ENCODE measurements around the gene PMPCB.

Gene PMPCB

GRCh38 chr7:103325744-103326143, 28.5 kb downstream of the PMPCB start:
- DNase-seq (ENCODE audit: low read depth), result no peak

DNA sequence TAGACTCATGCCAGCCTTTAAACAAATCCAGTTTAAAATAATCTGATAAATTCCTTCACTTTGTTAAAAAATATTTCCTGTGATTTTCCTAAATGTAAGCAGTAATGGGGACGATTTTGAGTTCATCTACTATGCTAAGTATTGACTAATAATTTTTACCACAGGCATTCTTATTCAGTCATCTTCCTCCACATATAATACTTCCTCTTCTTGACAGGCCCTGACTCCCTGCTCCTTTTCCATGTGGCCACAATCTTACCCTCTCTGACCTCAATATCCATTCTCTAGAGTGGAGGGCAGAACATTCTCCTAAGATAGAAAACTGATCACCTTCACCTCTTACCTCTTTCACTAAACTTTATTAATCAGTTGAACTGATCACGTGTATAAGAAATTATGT, 39.5 kb downstream of the PMPCB start:
- no peak for DNase-seq (ENCODE audit: low read depth)

DNA sequence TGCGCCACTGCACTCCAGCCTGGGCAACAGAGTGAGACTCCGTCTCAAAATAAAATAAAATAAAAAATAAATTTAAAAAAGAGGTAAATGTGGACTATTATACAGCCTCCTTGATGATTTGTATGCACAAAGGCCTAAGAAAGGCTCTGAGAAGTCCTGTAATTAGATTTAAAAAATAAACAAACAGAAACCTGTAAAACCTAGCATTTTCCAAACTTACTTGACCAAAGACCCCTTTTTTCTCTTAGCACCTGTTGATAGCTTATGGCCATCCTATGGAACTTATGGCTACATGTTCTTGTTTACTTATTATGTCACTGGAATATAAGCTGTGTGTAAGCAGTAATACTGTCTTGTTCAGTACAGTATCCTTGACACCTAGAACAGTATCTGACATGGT, 41.6 kb downstream of the PMPCB start:
- DNase-seq (ENCODE audit: low read depth), result no peak

DNA sequence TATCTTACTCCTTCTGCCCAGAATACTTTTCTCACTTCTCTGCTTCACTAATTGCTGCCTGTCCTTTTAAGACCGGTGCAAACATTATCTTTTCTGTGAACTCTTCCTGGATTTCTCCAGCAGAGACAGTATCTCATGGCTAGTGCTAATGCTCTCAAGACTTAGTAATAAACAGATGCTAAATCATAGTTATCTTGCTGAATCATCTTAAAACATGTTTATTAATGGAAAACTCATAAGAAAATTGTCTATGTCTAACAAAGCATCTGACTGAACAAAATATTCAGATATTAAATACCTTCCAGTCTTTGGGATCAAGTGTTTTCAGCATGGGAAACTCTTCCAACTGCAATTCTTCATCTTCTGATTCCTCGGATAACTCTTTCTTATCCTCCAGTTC, 44.2 kb downstream of the PMPCB start:
- DNase-seq (ENCODE audit: low read depth), result peak; percentile 35

GRCh38 chr7:103343332-103343731, 46.1 kb downstream of the PMPCB start:
- DNase-seq (ENCODE audit: low read depth), result no peak

GRCh38 chr7:103343758-103344452, 46.7 kb downstream of the PMPCB start:
- peak; percentile 34 for DNase-seq (ENCODE audit: low read depth)

DNA sequence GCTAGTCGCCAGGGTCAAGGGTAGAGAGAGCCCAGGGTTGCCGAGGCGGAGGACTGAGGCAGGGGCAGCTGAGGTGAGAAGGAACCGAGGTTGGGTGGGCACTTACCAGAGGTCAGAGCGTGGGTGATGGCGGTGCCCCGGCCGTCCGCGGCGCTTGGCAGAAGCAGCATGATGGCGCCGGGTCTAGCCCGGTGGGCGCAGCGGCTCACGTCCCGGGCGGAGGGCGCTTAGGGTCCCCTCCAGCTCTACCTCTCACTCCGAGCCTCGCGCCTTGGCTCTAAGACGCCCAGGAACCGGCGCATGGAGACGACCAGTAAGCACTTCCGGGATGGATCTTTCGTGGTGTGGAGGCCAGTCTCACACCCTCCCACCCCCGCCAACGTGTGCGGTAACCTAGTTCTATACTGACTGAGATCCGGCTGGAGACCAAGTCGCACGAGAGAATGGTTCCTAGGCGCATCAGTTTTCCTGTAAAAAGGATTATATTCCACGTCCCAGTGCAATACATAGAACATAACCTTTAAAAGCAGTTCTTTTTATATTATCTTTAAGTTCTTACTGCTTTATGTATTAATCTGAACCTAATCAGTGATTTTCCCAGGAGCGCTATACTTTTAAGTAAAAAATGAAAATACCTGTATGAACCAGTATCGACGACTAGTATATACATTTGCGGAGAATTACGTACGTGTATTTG, 47.4 kb downstream of the PMPCB start, which contains the start of gene DNAJC2:
Gene DNAJC2, minus strand, starts transcription at position 315 of the 697 bp plus-strand sequence. Its CDS starts 145 bp downstream, at position 170.
- peak; percentile 93 for DNase-seq (ENCODE audit: low read depth)

DNA sequence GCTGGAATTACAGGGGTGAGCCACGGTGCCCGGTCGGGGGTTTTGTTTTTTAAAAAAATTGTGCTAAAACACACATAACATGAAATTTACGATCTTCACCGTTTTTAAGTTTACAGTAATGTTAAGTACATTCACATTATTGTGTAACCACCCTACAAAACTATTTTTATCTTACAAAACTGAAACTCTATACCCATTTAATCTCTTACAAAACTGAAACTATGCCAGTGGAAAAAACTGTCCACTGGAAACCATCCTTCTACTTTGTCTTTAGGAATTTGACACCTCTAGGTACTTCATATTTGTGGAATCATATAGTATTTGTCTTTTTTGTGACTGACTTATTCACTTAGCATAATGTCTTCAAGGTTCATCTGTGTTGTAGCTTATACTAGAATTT, 49.2 kb downstream of the PMPCB start:
- no peak for DNase-seq (ENCODE audit: low read depth)

DNA sequence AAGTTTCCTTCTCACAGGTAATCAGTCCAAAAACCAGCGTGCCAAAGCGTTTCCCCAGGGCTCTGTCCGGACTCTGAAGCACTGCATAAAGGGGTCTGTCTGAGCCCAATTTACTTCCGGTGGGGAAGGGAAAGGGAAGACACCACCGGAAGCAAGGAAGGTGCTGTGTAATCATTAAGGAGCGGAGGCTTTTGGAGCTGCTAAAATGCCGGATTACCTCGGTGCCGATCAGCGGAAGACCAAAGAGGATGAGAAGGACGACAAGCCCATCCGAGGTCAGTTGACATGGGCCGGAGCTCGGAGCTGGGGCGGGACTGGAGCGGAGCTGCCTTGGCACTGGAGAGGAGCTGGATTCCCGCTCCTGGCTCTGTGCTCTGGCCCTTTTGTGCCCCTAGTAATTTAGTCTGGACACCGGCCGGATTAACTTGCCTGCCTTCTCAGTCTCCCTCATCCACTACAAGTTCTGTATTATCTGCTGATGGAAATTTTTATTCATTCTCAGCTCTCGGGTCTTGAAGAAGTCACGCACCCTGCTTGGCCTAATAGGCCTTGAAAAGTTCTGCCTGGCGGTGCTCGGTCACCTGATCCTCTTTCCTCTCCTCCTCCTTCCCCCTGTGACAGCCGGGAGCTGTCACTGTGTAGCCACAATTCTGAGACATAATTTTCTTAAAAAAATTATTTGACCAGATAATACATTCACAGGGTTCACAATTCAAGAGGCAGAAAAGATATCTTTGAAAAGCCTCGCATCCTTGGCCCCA, 50.5 kb downstream of the PMPCB start, which contains the start of gene PSMC2:
Gene PSMC2, plus strand, starts transcription at position 137 of the 761 bp plus-strand sequence. Its CDS starts 69 bp downstream, at position 206.
- DNase-seq (ENCODE audit: low read depth), result peak; percentile 91

DNA sequence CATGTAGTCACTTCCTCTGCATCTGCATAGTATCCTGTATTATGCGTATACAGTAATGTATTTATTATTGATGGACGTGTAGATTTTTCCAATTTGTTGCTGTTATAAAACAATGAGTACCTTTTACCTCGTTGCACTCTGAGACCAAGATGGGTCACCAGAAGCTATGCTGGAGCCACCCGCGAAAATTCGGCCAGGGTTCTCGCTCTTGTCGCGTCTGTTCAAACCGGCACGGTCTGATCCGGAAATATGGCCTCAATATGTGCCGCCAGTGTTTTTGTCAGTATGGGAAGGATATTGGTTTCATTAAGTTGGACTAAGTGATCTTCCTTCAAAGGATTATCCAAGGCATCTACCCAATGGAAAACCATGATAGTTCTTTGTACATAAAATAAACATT, 51.2 kb downstream of the PMPCB start:
- DNase-seq (ENCODE audit: low read depth), result no peak

DNA sequence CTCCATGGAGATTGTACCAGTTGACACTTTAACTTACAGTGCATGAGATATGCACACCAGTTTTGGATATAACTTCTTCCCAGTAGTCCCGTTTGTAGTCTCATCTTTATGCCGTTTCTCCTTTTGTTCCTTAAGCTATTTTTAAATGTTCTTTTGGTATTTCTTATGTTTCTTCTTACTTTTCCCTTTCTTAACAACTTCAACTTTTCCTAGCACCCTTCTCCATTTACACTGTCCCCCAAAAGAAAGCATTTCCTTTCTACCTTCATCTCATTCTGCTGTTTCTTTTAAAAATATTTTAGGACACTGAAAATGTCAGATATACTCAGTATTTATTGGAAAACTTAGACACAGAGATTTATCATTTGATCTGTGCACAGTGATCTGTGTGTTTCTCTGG, 51.7 kb downstream of the PMPCB start:
- DNase-seq (ENCODE audit: low read depth), result no peak

GRCh38 chr7:103349805-103350204, 52.6 kb downstream of the PMPCB start:
- no peak for DNase-seq (ENCODE audit: low read depth)

Data from amniotic epithelial cell (primary cell).